Hematopoietic multipotent progenitor cell treated with erythropoietin and hydrocortisone succinate and interleukin-3 and kit ligand, for 8 days (in vitro differentiated cells): ENCODE data around the gene CNOT11.
A peak's percentile ranks its signal among the peaks of the same experiment; 100 is the strongest.

Experiments used
- DNase-seq: peaks from one replicate; pipeline ENCODE4 v3.0.0-alpha.2; 2015

CNOT11 gene

DNA sequence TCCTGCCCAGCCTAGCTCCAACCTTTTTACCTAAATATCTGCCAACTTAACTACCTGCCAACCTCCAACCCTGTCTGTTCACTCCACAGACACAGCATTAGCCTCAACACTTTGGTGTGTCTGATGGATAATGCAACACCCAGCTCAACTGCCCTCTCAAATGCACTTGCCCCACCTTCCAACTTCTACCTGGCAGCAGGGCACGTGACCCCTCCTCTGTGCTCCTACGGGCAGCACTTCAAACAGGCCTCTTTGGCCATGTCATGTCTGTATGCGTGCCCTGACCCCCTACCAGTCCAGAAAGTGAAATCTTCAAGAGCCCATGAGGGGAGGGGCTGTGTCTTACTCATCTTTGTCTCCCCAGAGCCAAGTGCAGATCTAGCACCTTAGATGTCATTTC, 30.3 kb downstream of the CNOT11 start:
- no peak for DNase-seq

- DNase-seq, result no peak
Measured at GRCh38 chr2:101286684-101287083, 34.0 kb downstream of the CNOT11 start.

DNA sequence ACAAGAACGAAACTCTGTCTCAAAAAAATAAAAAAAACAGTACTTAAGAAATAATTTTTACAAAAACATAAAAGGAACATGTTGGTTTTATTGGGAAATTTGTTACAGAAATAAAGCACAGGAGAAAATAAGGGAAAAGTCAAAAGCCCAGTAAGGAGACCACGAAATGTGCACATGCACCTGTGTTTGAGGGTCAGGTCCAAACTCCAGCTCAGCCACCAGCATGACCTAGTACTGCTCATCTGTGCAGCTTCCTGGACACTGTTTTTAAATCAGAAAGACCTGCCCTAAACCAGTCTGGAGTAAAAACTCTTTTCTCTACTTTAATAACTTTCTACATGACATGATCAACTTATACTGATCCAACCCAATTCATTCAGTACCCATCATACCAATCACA, 34.6 kb downstream of the CNOT11 start:
- DNase-seq, result no peak

- DNase-seq, result no peak
Measured at GRCh38 chr2:101290711-101291110, 38.0 kb downstream of the CNOT11 start.

GRCh38 chr2:101291973-101292372, 39.3 kb downstream of the CNOT11 start:
- no peak for DNase-seq

DNA sequence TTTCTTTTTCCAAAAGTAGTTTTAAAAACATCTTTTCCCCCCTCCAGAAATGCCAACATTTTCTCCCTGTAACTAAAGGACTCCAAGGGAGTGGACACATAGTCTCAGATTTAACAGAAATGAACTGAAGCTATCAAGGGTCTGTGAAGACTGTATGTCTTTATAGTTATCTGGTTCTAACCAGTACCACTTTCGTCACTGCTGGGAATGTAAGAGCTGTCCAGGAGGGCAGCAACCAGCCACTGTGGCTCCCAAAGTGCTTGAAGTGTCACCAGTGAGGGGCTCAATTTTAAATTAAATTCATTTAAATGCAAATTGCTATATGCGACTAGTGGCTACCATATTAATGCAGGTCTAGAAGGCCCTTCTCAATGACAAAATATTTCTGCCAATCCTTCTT, 40.9 kb downstream of the CNOT11 start:
- no peak for DNase-seq

- no peak for DNase-seq
Measured at GRCh38 chr2:101294861-101295260, 42.2 kb downstream of the CNOT11 start.

- DNase-seq, result no peak
Measured at GRCh38 chr2:101295895-101296294, 43.2 kb downstream of the CNOT11 start.

DNA sequence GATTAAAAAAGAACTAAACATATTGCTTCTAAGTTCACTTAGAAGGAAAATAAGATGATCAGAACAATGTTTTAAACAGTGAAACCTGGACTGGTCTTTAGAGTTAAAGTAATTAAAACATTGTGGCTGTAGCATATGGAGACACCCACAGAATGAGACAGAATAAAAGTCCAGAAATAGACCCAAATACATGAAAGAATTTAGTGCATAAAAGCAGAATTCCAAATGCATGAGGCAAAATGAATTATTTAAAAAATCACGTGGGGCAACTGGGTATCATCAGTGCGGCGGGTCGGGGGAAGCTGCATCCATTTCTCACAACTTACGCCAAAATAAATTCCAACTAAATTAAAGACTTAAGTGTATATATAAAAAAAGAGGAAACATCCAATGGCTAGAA, 43.7 kb downstream of the CNOT11 start:
- no peak for DNase-seq

DNA sequence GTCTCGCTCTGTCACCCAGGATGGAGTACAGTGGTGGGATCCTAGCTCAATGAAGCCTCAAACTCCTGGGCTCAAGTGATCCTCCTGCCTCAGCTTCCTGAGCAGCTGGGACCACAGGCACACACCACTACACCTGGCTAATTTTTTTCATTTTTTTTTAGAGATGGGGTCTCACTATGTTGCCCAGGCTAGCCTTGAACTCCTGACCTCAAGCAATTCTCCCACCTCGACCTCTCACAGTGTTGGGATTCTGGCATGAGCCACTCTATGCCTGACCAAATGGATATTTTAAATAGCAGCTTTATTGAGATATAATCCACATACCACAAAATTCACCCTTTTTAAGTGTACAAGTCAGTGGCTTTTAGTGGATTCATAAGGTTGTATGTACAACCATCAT, 44.7 kb downstream of the CNOT11 start:
- no peak for DNase-seq

DNA sequence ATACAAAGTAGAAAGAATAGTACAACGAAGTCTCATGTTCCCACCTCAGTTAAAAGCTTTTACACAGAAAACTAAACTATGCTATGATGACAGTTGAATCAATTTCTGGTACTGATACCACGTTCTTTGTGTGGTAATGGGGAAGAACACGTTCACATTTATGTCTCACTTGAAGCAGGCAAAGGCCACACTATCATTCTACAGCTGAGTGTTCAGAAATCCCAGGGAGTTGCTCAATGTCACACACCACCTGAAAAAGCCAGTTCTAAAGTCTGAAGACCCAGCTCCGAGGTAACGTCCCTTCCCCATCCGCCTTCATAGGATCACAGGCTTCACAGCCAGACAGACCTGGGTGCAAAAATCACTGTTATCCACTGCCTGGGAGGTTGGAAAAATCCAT, 46.9 kb downstream of the CNOT11 start:
- no peak for DNase-seq

GRCh38 chr2:101300164-101300563, 47.5 kb downstream of the CNOT11 start:
- DNase-seq, result no peak

DNA sequence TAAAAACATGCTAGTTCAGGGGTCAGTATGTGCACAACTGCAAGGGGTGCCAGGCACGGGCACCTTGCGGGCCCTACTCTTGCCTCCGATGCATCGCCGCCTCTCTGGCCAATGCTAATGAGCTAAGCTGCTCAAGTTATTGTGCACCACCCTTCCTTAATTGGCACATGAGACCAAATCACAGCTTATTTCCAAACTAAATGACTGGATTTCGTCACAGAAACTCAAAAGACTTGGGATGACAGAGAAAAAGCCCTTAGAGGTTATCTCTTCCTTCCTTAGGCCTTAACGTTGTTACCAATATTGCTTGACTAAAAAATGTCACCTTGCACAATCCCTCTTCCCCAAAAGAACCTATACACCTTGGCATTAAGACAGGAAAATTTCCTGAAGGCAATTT, 48.1 kb downstream of the CNOT11 start:
- DNase-seq, result no peak

GRCh38 chr2:101302016-101302415, 49.3 kb downstream of the CNOT11 start:
- no peak for DNase-seq

- DNase-seq, result no peak
Measured at GRCh38 chr2:101303688-101304087, 51.0 kb downstream of the CNOT11 start.

GRCh38 chr2:101305035-101305434, 52.3 kb downstream of the CNOT11 start:
- DNase-seq, result no peak

- peak; percentile 22 for DNase-seq
Measured at GRCh38 chr2:101305492-101306078, 52.9 kb downstream of the CNOT11 start.

GRCh38 chr2:101306410-101306809, 53.7 kb downstream of the CNOT11 start:
- no peak for DNase-seq

DNA sequence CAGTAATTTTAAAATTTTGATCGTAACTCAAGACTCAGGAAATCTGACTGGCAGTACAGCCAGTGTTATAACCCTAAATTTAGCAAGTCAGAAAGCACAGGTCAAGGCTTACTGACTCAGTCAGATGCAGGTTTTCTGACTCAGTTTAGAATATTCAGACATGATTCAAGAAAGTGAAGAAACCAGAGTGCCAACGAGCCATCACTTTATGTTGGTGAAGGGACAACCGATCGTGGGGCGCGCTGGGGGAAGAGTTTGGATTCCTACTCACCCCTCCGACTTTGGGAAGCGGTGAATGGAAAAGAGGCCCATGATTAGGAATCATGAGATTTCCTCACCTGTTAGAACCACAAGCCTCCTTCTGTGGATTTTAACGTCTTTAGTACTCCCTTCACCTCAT, 54.8 kb downstream of the CNOT11 start:
- DNase-seq, result no peak

DNA sequence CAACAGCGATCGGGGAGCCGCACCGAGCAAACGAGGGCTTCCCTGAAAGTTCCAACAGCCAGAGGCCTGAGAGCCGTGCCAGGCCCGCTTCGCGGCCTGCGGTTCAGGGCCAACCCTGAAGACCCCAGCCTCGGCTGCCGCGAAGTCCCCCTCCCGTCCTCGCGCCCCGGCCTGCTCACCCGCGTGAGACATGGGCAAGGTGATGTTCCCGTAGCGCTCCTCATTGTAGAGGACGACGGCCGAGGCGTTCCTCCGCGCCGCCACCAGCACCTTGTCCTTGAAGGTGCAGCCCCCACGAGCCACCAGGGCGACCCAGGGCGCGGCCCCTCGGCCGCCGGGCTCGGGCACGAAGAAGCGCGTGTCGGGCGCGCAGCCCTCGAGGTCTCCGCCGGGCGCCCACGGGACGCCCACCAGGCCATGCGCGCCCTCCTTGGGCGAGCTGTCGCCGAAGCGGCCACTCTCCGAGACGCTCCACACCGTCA, 55.3 kb downstream of the CNOT11 start:
- peak; percentile 12 for DNase-seq

- peak; percentile 89 for DNase-seq
Measured at GRCh38 chr2:101308432-101309210, 55.9 kb downstream of the CNOT11 start, which contains the start of gene RNF149. Gene RNF149, minus strand, starts transcription at chr2:101308701. Its CDS starts 113 bp downstream, at chr2:101308588.

GRCh38 chr2:101310090-101310833, 57.6 kb downstream of the CNOT11 start:
- DNase-seq, result no peak

- peak; percentile 17 for DNase-seq
Measured at GRCh38 chr2:101310834-101311695, 58.4 kb downstream of the CNOT11 start.
